OCI-LY3 (cell line): ENCODE measurements around the gene VWA2.

ENCODE experiments used
- EZH2phosphoT487 ChIP-seq: fragments of 200-600 bp; shearing (Covaris generic); IDR thresholded peaks from 2 replicates; pipeline ENCODE4 v1.6.1; 2018; ENCODE audit warnings: antibody characterized with exemption, mixed run types, low read depth
- TF ChIP-seq, protein P1 (sequence below): fragments of 200-600, 300-600 bp; sonication (generic); IDR thresholded peaks from 2 replicates; pipeline ENCODE4 v1.5.1; 2014; ENCODE audit warnings: antibody characterized with exemption, low read length, low read depth

DNA sequence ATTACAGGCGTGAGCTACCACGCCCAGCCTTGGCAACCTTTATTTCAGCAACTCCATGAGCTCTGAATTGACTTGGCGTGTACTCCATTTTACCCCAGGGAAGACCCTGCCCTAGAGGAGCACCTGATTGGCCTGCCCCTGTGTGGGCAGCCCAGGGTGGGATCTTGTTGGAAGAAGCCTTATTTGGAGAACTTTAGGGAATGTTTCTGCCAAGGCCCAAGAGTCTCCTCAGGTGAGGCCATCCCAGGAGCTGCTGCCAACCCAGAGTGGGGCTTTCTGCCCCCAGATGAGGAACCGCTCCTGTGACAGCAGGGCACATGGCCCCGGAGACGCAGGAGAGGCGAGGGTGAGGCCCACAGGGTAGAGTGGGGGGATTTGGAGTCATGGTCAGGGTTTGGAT is 42.0 kb downstream of the VWA2 start:
- TF ChIP-seq, protein P1, sequence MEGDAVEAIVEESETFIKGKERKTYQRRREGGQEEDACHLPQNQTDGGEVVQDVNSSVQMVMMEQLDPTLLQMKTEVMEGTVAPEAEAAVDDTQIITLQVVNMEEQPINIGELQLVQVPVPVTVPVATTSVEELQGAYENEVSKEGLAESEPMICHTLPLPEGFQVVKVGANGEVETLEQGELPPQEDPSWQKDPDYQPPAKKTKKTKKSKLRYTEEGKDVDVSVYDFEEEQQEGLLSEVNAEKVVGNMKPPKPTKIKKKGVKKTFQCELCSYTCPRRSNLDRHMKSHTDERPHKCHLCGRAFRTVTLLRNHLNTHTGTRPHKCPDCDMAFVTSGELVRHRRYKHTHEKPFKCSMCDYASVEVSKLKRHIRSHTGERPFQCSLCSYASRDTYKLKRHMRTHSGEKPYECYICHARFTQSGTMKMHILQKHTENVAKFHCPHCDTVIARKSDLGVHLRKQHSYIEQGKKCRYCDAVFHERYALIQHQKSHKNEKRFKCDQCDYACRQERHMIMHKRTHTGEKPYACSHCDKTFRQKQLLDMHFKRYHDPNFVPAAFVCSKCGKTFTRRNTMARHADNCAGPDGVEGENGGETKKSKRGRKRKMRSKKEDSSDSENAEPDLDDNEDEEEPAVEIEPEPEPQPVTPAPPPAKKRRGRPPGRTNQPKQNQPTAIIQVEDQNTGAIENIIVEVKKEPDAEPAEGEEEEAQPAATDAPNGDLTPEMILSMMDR, result no peak
- TF ChIP-seq EZH2phosphoT487, result no peak
